HepG2 (cell line): ENCODE data around the gene HSPA5. TPM values are rescaled to one million over a fixed set of nuclear protein-coding genes. Genes with fewer than 3 reads are reported as not detected.
A peak's percentile ranks its signal among the peaks of the same experiment; 100 is the strongest.

Experiments used
- MAFG ChIP-seq: sonication (generic); formaldehyde crosslinking; IDR thresholded peaks from 2 replicates; pipeline ENCODE4 v1.5.1; 2020; ENCODE audit warnings: mild to moderate bottlenecking, missing genetic modification reagents
- MTA3 ChIP-seq: sonication (generic); formaldehyde crosslinking; IDR thresholded peaks from 2 replicates; pipeline ENCODE4 v1.4.0; 2020; ENCODE audit warnings: missing genetic modification reagents
- MTF1 ChIP-seq: sonication (generic); formaldehyde crosslinking; IDR thresholded peaks from 2 replicates; pipeline ENCODE4 v1.5.0; 2020; ENCODE audit warnings: missing genetic modification reagents
- RBM22 ChIP-seq: fragments of 200-400 bp; formaldehyde crosslinking; optimal IDR thresholded peaks from 2 replicates; pipeline ENCODE3; 2017; ENCODE audit warnings: mild to moderate bottlenecking, low read length, moderate library complexity
- YEATS4 ChIP-seq: sonication (generic); formaldehyde crosslinking; IDR thresholded peaks from 2 replicates; pipeline ENCODE4 v1.4.0; 2020; ENCODE audit warnings: missing genetic modification reagents, borderline replicate concordance
- ZNF75D ChIP-seq: sonication (generic); formaldehyde crosslinking; IDR thresholded peaks from 2 replicates; pipeline ENCODE4 v1.8.1; 2023; ENCODE audit warnings: missing genetic modification reagents, mild to moderate bottlenecking, borderline replicate concordance
- ZNF790 ChIP-seq: sonication (generic); formaldehyde crosslinking; IDR thresholded peaks from 2 replicates; pipeline ENCODE4 v1.8.0; 2022; ENCODE audit warnings: missing genetic modification reagents, mild to moderate bottlenecking, borderline replicate concordance
- ZNF883 ChIP-seq: sonication (generic); formaldehyde crosslinking; IDR thresholded peaks from 2 replicates; pipeline ENCODE4 v1.5.1; 2020; ENCODE audit warnings: mild to moderate bottlenecking, missing genetic modification reagents; ENCODE audit errors: not compliant biosample characterization
- polyA plus RNA-seq, 8 experiments: library from polyadenylated mRNA; depleted of rRNA in 3 of 8; stranded (reverse) in 7 of 8; unstranded in 1 of 8; fragments of >200 nt; fragmentation: Illumina TruSeq in 4 of 8; extraction: Trizol in 4 of 8; gene quantifications; 2 replicates each; pipeline versions ENCODE4 v1.2.1 to v1.2.3, GENCODE V29; 2011 to 2016; ENCODE audit warnings: low read depth in 4 of 8, missing spikeins in 1 of 8, mixed read lengths in 1 of 8; ENCODE audit not compliant: insufficient read depth in 1 of 8
- total RNA-seq, 5 experiments: library from RNA; depleted of rRNA; stranded (reverse); fragments of >200 nt; fragmentation: Illumina TruSeq; extraction: Trizol; gene quantifications; 2 replicates each; pipeline ENCODE4 v1.2.3, GENCODE V29; 2016; ENCODE audit warnings: low read depth in 1 of 5
- TF ChIP-seq, protein P1 (sequence below): sonication (generic); formaldehyde crosslinking; IDR thresholded peaks from 2 replicates; pipeline ENCODE4 v1.4.0; 2020; ENCODE audit warnings: low read depth, missing genetic modification reagents
- TF ChIP-seq, protein P2 (sequence below): sonication (generic); formaldehyde crosslinking; IDR thresholded peaks from 2 replicates; pipeline ENCODE4 v1.4.0; 2020; ENCODE audit warnings: missing genetic modification reagents, borderline replicate concordance
- TF ChIP-seq, protein P3 (sequence below): sonication (generic); formaldehyde crosslinking; IDR thresholded peaks from 2 replicates; pipeline ENCODE4 v1.9.0; 2021; ENCODE audit warnings: mild to moderate bottlenecking, missing genetic modification reagents

Gene HSPA5
- total and polyA plus RNA-seq, 2 of the 13 experiments (the other 11 are each of a cell fraction or from before 2014, with no cell fraction given), result 201 to 206 TPM

DNA sequence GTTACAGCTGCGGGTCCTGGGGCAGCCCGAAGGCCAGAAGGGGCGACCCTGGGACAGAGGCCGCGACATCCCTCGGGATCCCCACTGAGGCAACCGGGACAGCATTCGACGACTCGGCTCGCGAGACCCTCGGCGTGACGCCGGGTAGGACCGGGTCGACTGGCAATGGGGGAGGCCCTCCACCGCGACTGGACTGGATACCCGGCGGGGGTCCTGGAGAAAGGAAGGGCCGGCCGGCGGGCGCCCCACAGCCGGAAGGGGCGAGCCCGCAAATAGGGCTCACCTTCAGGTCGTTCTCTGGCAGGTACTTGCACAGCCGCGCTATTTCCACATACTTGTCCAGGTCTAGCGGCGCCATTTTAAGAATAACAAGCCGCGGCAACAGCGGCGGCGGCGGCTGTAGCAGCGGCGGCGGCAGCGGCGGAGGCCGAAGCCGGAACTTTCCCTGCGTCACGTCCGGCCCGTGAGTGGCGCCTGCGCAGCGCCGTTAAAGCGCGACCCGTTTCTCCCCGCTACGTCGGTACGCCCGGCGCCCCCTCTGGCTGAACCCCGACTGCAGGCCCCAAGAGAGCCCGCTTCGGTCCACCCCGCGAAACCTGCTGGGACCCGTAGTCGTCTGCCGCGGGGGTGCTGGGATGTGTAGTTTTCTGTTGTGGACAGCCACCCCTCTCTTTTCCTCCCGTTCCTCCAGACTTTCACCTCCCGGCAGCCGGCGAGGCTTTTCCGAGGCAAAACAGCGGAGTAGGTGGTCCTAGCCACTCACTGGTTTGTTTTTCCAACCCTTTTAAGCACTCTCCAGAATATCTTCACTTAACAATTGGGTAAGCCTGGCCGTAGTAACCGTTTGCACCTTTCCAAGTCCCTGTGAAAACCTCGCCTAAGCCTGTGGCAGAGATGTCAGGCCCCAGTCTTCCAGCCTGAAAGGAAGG lies 51.5 kb downstream of the HSPA5 start, which contains the start of gene PPP6C (continued):
- TF ChIP-seq MTF1 (CRISPR knock-in tag) (no peak), YEATS4 (CRISPR knock-in tag) (peak; percentile 20; the same call in 1 of the 2 replicates), MTA3 (CRISPR knock-in tag) (no peak), ZNF790 (CRISPR knock-in tag) (no peak), ZNF75D (0 out of 2 replicates have a peak, but pooled peaks have one; percentile 76), RBM22 (no peak), ZNF883 (no peak), MAFG (CRISPR knock-in tag) (no peak)
- TF ChIP-seq, protein P1, sequence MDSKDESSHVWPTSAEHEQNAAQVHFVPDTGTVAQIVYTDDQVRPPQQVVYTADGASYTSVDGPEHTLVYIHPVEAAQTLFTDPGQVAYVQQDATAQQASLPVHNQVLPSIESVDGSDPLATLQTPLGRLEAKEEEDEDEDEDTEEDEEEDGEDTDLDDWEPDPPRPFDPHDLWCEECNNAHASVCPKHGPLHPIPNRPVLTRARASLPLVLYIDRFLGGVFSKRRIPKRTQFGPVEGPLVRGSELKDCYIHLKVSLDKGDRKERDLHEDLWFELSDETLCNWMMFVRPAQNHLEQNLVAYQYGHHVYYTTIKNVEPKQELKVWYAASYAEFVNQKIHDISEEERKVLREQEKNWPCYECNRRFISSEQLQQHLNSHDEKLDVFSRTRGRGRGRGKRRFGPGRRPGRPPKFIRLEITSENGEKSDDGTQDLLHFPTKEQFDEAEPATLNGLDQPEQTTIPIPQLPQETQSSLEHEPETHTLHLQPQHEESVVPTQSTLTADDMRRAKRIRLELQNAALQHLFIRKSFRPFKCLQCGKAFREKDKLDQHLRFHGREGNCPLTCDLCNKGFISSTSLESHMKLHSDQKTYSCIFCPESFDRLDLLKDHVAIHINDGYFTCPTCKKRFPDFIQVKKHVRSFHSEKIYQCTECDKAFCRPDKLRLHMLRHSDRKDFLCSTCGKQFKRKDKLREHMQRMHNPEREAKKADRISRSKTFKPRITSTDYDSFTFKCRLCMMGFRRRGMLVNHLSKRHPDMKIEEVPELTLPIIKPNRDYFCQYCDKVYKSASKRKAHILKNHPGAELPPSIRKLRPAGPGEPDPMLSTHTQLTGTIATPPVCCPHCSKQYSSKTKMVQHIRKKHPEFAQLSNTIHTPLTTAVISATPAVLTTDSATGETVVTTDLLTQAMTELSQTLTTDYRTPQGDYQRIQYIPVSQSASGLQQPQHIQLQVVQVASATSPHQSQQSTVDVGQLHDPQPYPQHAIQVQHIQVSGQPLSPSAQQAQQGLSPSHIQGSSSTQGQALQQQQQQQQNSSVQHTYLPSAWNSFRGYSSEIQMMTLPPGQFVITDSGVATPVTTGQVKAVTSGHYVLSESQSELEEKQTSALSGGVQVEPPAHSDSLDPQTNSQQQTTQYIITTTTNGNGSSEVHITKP (CRISPR knock-in tag), result peak; percentile 72; the same call in 1 of the 2 replicates
- TF ChIP-seq, protein P2, sequence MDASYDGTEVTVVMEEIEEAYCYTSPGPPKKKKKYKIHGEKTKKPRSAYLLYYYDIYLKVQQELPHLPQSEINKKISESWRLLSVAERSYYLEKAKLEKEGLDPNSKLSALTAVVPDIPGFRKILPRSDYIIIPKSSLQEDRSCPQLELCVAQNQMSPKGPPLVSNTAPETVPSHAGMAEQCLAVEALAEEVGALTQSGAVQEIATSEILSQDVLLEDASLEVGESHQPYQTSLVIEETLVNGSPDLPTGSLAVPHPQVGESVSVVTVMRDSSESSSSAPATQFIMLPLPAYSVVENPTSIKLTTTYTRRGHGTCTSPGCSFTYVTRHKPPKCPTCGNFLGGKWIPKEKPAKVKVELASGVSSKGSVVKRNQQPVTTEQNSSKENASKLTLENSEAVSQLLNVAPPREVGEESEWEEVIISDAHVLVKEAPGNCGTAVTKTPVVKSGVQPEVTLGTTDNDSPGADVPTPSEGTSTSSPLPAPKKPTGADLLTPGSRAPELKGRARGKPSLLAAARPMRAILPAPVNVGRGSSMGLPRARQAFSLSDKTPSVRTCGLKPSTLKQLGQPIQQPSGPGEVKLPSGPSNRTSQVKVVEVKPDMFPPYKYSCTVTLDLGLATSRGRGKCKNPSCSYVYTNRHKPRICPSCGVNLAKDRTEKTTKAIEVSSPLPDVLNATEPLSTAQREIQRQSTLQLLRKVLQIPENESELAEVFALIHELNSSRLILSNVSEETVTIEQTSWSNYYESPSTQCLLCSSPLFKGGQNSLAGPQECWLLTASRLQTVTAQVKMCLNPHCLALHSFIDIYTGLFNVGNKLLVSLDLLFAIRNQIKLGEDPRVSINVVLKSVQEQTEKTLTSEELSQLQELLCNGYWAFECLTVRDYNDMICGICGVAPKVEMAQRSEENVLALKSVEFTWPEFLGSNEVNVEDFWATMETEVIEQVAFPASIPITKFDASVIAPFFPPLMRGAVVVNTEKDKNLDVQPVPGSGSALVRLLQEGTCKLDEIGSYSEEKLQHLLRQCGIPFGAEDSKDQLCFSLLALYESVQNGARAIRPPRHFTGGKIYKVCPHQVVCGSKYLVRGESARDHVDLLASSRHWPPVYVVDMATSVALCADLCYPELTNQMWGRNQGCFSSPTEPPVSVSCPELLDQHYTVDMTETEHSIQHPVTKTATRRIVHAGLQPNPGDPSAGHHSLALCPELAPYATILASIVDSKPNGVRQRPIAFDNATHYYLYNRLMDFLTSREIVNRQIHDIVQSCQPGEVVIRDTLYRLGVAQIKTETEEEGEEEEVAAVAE (CRISPR knock-in tag), result peak; percentile 64; the same call in 1 of the 2 replicates
- TF ChIP-seq, protein P3, sequence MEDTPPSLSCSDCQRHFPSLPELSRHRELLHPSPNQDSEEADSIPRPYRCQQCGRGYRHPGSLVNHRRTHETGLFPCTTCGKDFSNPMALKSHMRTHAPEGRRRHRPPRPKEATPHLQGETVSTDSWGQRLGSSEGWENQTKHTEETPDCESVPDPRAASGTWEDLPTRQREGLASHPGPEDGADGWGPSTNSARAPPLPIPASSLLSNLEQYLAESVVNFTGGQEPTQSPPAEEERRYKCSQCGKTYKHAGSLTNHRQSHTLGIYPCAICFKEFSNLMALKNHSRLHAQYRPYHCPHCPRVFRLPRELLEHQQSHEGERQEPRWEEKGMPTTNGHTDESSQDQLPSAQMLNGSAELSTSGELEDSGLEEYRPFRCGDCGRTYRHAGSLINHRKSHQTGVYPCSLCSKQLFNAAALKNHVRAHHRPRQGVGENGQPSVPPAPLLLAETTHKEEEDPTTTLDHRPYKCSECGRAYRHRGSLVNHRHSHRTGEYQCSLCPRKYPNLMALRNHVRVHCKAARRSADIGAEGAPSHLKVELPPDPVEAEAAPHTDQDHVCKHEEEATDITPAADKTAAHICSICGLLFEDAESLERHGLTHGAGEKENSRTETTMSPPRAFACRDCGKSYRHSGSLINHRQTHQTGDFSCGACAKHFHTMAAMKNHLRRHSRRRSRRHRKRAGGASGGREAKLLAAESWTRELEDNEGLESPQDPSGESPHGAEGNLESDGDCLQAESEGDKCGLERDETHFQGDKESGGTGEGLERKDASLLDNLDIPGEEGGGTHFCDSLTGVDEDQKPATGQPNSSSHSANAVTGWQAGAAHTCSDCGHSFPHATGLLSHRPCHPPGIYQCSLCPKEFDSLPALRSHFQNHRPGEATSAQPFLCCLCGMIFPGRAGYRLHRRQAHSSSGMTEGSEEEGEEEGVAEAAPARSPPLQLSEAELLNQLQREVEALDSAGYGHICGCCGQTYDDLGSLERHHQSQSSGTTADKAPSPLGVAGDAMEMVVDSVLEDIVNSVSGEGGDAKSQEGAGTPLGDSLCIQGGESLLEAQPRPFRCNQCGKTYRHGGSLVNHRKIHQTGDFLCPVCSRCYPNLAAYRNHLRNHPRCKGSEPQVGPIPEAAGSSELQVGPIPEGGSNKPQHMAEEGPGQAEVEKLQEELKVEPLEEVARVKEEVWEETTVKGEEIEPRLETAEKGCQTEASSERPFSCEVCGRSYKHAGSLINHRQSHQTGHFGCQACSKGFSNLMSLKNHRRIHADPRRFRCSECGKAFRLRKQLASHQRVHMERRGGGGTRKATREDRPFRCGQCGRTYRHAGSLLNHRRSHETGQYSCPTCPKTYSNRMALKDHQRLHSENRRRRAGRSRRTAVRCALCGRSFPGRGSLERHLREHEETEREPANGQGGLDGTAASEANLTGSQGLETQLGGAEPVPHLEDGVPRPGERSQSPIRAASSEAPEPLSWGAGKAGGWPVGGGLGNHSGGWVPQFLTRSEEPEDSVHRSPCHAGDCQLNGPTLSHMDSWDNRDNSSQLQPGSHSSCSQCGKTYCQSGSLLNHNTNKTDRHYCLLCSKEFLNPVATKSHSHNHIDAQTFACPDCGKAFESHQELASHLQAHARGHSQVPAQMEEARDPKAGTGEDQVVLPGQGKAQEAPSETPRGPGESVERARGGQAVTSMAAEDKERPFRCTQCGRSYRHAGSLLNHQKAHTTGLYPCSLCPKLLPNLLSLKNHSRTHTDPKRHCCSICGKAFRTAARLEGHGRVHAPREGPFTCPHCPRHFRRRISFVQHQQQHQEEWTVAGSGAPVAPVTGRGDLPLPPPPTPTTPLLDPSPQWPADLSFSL, result no peak
